T-helper 2 cell treated with Interferon-gamma antibody and Interleukin-4, amounts not matched to agents 100 ng/mL and 5 ng/mL, for 36 hours (primary cell): ENCODE results near the gene DDIT3. TPM values are rescaled to one million over a fixed set of nuclear protein-coding genes. Genes with fewer than 3 reads are reported as not detected.

Experiments used
- intact Hi-C: fragments of 100-400 bp; cut with micrococcal nuclease; formaldehyde crosslinking; loops from one replicate; pipeline ENCODE4 v1.15.1; 2023
- total RNA-seq: library from RNA; stranded (reverse); gene quantifications from 2 replicates; pipeline ENCODE4 v1.2.3, GENCODE V29; 2022

DDIT3 gene
- total RNA-seq, 1 donor from 2014 or later, result 10.7 TPM

- intact Hi-C loops, result no loop called here
Measured at GRCh38 chr12:57471661-57472060, 48.7 kb downstream of the DDIT3 start.

DNA sequence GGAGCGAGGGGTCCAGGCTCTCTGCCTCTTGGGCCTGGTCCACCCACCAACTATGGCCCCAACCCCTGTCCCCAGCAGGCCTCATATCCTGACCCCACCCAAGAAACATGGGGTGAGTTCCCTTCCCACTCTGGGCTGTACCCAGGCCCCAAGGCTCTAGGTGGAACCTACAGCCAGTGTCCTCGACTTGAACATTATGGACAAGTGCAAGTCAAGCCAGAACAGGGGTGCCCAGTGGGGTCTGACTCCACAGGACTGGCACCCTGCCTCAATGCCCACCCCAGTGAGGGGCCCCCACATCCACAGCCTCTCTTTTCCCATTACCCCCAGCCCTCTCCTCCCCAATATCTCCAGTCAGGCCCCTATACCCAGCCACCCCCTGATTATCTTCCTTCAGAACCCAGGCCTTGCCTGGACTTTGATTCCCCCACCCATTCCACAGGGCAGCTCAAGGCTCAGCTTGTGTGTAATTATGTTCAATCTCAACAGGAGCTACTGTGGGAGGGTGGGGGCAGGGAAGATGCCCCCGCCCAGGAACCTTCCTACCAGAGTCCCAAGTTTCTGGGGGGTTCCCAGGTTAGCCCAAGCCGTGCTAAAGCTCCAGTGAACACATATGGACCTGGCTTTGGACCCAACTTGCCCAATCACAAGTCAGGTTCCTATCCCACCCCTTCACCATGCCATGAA is 49.2 kb downstream of the DDIT3 start:
- intact Hi-C loops, result no loop called here

DNA sequence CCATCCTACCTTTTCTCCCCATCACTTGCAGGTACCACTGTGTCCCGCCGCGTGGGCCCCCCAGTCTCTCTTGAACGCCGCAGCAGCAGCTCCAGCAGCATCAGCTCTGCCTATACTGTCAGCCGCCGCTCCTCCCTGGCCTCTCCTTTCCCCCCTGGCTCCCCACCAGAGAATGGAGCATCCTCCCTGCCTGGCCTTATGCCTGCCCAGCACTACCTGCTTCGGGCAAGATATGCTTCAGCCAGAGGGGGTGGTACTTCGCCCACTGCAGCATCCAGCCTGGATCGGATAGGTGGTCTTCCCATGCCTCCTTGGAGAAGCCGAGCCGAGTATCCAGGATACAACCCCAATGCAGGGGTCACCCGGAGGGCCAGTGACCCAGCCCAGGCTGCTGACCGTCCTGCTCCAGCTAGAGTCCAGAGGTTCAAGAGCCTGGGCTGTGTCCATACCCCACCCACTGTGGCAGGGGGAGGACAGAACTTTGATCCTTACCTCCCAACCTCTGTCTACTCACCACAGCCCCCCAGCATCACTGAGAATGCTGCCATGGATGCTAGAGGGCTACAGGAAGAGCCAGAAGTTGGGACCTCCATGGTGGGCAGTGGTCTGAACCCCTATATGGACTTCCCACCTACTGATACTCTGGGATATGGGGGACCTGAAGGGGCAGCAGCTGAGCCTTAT is 49.9 kb downstream of the DDIT3 start:
- intact Hi-C loops, result no loop called here

DNA sequence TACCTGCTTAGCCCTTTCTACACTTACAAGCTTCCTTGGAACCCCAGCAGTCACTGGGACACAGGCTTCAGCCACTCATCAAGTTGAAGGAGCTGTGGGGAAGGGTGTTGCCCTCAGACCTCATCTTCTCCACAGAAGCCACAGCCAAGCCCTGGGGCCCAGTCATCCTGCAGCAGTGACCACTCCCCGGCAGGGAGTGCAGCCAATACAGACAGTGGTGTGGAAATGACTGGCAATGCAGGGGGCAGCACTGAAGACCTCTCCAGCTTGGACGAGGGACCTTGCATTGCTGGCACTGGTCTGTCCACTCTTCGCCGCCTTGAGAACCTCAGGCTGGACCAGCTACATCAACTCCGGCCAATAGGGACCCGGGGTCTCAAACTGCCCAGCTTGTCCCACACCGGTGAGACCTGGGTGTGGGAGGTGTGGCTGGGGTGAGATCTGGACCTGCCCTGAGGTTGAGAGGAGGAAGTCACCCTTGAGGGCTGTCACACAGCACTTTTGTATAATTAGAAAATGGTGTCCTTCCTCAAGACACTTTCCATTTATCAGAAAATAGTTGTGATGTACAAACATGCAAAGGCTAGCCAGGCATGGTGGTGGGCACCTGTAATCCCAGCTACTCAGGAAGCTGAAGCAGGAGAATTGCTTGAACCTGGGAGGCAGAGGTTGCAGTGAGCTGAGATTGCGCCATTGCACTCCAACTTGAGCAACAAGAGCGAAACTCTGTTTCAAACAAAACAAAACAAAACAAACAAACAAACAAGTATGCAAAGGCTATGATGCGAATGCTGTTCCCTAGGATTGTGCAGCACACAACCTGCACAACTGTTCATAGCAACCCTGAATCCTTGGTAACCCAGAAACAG is 50.8 kb downstream of the DDIT3 start:
- intact Hi-C loops, result no loop called here

DNA sequence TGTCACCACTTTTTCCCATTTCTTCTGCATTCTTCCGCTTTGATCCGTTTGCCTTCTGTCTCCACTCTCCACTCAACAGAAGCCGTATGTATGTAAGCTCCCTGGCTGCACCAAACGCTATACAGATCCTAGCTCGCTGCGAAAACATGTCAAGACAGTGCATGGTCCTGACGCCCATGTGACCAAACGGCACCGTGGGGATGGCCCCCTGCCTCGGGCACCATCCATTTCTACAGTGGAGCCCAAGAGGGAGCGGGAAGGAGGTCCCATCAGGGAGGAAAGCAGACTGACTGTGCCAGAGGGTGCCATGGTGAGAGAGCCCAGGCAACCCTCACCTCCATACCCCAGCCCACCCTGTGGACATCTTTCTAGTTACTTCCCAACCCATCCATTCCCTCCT is 52.4 kb downstream of the DDIT3 start:
- intact Hi-C loops, result no loop called here

- intact Hi-C loops, result no loop called here
Measured at GRCh38 chr12:57467212-57467874, 53.0 kb downstream of the DDIT3 start.

Other genes starting within 250 kb of the DDIT3 start
- gene R3HDM2, start 89.5 kb downstream of the DDIT3 start, total RNA-seq, result 65.1 and 67.2 TPM in 2 replicates
- gene INHBC, start 85.7 kb downstream of the DDIT3 start, total RNA-seq, result not detected in 2 replicates
- not detected in 2 replicates for gene INHBE, start 65.2 kb downstream of the DDIT3 start, total RNA-seq
- gene GLI1, start 60.7 kb downstream of the DDIT3 start, total RNA-seq, result 1.8 and 2.2 TPM in 2 replicates
- 171 and 172 TPM in 2 replicates for gene ARHGAP9, start 40.6 kb downstream of the DDIT3 start, total RNA-seq
- 189 and 195 TPM in 2 replicates for gene MARS1, start 32.4 kb downstream of the DDIT3 start, total RNA-seq
- 75.0 and 78.0 TPM in 2 replicates for gene MBD6, start 2.3 kb upstream of the DDIT3 start, total RNA-seq
- gene DCTN2, start 26.7 kb upstream of the DDIT3 start, total RNA-seq, result 85.7 and 88.4 TPM in 2 replicates
- gene KIF5A, start 29.5 kb upstream of the DDIT3 start, total RNA-seq, result 1.3 and 1.6 TPM in 2 replicates
- 19.7 and 22.8 TPM in 2 replicates for gene PIP4K2C, start 70.7 kb upstream of the DDIT3 start, total RNA-seq
- gene DTX3, start 84.3 kb upstream of the DDIT3 start, total RNA-seq, result 18.1 and 19.1 TPM in 2 replicates
- 0.48 and 1.0 TPM in 2 replicates for gene ARHGEF25, start 90.9 kb upstream of the DDIT3 start, total RNA-seq
- 1.5 and 1.9 TPM in 2 replicates for gene B4GALNT1, start 112.7 kb upstream of the DDIT3 start, total RNA-seq
- 137 and 138 TPM in 2 replicates for gene OS9, start 173.6 kb upstream of the DDIT3 start, total RNA-seq
- gene AGAP2, start 218.2 kb upstream of the DDIT3 start, total RNA-seq, result 57.1 and 59.4 TPM in 2 replicates
- gene TSPAN31, start 224.5 kb upstream of the DDIT3 start, total RNA-seq, result 17.3 and 17.9 TPM in 2 replicates
- gene CDK4, start 231.8 kb upstream of the DDIT3 start, total RNA-seq, result 134 and 138 TPM in 2 replicates
- 21.2 and 21.9 TPM in 2 replicates for gene MARCHF9, start 234.6 kb upstream of the DDIT3 start, total RNA-seq
- 4.2 and 4.3 TPM in 2 replicates for gene CYP27B1, start 246.6 kb upstream of the DDIT3 start, total RNA-seq